ENCODE data around the gene CSNK1G1. TPM values are rescaled to one million over a fixed set of nuclear protein-coding genes. Genes with fewer than 3 reads are reported as not detected.

The CSNK1G1 gene
- total RNA-seq, 1 experiment from 2014 or later: 27.4 TPM

DNA sequence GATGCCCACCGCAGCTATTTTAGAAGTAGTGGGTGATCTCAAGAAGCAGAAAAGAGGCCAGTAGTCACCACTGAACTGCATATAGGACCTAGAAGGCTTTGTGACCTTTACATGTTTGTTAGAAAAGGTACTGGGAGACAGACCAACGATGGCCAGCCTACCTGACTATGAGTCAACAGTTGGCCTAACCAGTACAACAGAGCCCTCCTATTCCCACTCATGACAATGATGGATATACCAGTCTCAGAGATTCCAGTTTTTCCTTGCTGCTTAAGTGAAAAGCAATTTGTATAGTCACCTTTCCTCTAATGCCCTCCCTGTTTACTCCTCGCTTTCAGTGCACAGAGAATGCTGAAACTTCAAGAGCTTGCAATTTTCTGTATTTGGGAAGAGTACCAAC, 106.6 kb downstream of the CSNK1G1 start:
- peaks cover 19% of the 10 kb centered on the region for H3K4me1 ChIP-seq (ENCODE audit: insufficient read depth, low read length, poor library complexity, severe bottlenecking)
- H3K27me3 ChIP-seq (replicated peaks; ENCODE audit: insufficient read depth, low read depth, low read length, poor library complexity): no peaks in the 10 kb centered on the region
- intact Hi-C loops (cut with micrococcal nuclease; ENCODE audit: unreplicated experiment): no loop called here
- no peaks in the 10 kb centered on the region for H3K9me3 ChIP-seq (ENCODE audit: low read depth, low read length, poor library complexity, severe bottlenecking)
- no peaks in the 10 kb centered on the region for H3K36me3 ChIP-seq (ENCODE audit: insufficient read depth, low read length, poor library complexity, severe bottlenecking)
- no peak overlapping the region for H3K27ac ChIP-seq (ENCODE audit: low read depth, low read length, poor library complexity, severe bottlenecking)
- BruUV-seq (replicated peaks): no TSS peak
- TF ChIP-seq EZH2 (IDR thresholded peaks at IDR 0.05; ENCODE audit: borderline replicate concordance, low read depth, low read length, poor library complexity, severe bottlenecking): no peak
- TF ChIP-seq, protein P1, sequence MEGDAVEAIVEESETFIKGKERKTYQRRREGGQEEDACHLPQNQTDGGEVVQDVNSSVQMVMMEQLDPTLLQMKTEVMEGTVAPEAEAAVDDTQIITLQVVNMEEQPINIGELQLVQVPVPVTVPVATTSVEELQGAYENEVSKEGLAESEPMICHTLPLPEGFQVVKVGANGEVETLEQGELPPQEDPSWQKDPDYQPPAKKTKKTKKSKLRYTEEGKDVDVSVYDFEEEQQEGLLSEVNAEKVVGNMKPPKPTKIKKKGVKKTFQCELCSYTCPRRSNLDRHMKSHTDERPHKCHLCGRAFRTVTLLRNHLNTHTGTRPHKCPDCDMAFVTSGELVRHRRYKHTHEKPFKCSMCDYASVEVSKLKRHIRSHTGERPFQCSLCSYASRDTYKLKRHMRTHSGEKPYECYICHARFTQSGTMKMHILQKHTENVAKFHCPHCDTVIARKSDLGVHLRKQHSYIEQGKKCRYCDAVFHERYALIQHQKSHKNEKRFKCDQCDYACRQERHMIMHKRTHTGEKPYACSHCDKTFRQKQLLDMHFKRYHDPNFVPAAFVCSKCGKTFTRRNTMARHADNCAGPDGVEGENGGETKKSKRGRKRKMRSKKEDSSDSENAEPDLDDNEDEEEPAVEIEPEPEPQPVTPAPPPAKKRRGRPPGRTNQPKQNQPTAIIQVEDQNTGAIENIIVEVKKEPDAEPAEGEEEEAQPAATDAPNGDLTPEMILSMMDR (conservative IDR thresholded peaks at IDR 0.05; ENCODE audit: low read depth, low read length): no peak
- ChIA-PET POLR2A (ENCODE audit: low non-redundant PET) (no interaction called here), CTCF (no interaction called here)
- H3K4me3 ChIP-seq (ENCODE audit: low read depth, low read length, poor library complexity, severe bottlenecking): no peak overlapping the region
- DNase-seq (ENCODE audit: low spot score): no peak

DNA sequence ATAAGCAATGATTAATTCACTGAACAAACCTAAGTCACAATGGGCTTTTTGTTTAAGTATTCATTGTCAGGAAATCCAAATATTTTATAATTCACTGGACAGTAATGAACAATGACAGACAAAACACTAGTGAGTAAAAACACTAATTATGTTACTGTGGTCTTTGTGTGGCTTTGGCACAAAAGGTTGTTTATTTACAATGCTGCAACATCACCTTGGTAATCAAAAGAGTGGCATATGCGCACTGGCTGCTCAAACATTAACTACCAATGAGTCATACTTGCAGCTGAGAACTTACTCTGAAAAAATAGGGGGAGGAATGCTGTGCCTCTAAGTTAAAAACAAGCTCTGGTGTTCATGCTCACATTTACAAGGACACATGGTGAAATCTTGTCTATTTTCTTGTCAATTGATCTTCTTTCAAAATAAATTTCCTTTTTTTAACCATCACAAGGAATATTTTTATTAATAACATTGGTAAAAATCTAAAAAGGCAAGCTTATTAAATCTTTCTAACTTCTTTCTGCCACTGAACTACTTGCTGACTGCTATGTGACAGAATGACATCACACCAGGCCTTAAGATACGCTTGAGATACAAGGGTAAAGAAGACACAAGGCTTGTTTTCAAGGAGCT, 107.9 kb downstream of the CSNK1G1 start:
- peak overlapping the region; percentile 62 for H3K27ac ChIP-seq (ENCODE audit: low read depth, low read length, poor library complexity, severe bottlenecking)
- peaks cover 19% of the 10 kb centered on the region for H3K4me1 ChIP-seq (ENCODE audit: insufficient read depth, low read length, poor library complexity, severe bottlenecking)
- peak; percentile 74 for DNase-seq (ENCODE audit: low spot score)
- H3K4me3 ChIP-seq (ENCODE audit: low read depth, low read length, poor library complexity, severe bottlenecking): no peak overlapping the region
- intact Hi-C loops (cut with micrococcal nuclease; ENCODE audit: unreplicated experiment): no loop called here
- TSS peak; percentile 12 for BruUV-seq (replicated peaks)
- TF ChIP-seq, protein P1 (conservative IDR thresholded peaks at IDR 0.05; ENCODE audit: low read depth, low read length): no peak
- no peak for TF ChIP-seq EZH2 (IDR thresholded peaks at IDR 0.05; ENCODE audit: borderline replicate concordance, low read depth, low read length, poor library complexity, severe bottlenecking)
- POLR2A ChIA-PET (ENCODE audit: low non-redundant PET): interaction anchor here (0.5 kb wide), 1 partner anchor 937 kb away, joined by 8 read pairs; the partner anchor contains the start of gene CLPX
- CTCF ChIA-PET: no interaction called here
- H3K27me3 ChIP-seq (replicated peaks; ENCODE audit: insufficient read depth, low read depth, low read length, poor library complexity): no peaks in the 10 kb centered on the region
- no peaks in the 10 kb centered on the region for H3K36me3 ChIP-seq (ENCODE audit: insufficient read depth, low read length, poor library complexity, severe bottlenecking)
- no peaks in the 10 kb centered on the region for H3K9me3 ChIP-seq (ENCODE audit: low read depth, low read length, poor library complexity, severe bottlenecking)

DNA sequence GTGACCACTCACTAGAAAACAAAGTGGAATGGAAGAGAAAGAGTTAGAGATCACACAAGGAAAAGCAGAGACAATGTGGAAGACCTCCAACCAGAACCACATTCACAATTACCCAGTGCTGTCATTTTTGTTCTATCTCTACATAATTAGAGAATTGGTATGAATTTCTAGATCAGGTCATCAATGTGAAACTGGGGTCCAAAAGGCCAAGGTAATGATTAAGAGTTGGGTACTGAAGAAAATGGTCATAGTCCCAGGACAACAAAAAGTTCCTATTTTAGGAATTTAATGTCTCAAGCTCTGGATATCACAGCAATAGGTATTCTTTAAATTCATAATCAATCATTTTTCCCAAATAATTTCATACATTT, 108.5 kb downstream of the CSNK1G1 start:
- no peak for DNase-seq (ENCODE audit: low spot score)
- ChIA-PET POLR2A (ENCODE audit: low non-redundant PET) (no interaction called here), CTCF (no interaction called here)
- Histone ChIP-seq H3K9me3 (ENCODE audit: low read depth, low read length, poor library complexity, severe bottlenecking) (no peaks in the 10 kb centered on the region), H3K4me3 (ENCODE audit: low read depth, low read length, poor library complexity, severe bottlenecking) (no peak overlapping the region), H3K4me1 (ENCODE audit: insufficient read depth, low read length, poor library complexity, severe bottlenecking) (peaks cover 19% of the 10 kb centered on the region), H3K27me3 (replicated peaks; ENCODE audit: insufficient read depth, low read depth, low read length, poor library complexity) (no peaks in the 10 kb centered on the region), H3K36me3 (ENCODE audit: insufficient read depth, low read length, poor library complexity, severe bottlenecking) (no peaks in the 10 kb centered on the region), H3K27ac (ENCODE audit: low read depth, low read length, poor library complexity, severe bottlenecking) (peak overlapping the region; percentile 62)
- TF ChIP-seq EZH2 (IDR thresholded peaks at IDR 0.05; ENCODE audit: borderline replicate concordance, low read depth, low read length, poor library complexity, severe bottlenecking): no peak
- TF ChIP-seq, protein P1 (conservative IDR thresholded peaks at IDR 0.05; ENCODE audit: low read depth, low read length): no peak
- no TSS peak for BruUV-seq (replicated peaks)
- intact Hi-C loops (cut with micrococcal nuclease; ENCODE audit: unreplicated experiment): no loop called here
